Mesothelial cell of epicardium (in vitro differentiated cells): ENCODE results near the gene KANSL1L. TPM values are rescaled to one million over a fixed set of nuclear protein-coding genes. Genes with fewer than 3 reads are reported as not detected.

ENCODE experiments used
- DNase-seq, 2 experiments: peaks; one replicate each; pipeline ENCODE4 v3.0.0; 2021; ENCODE audit warnings: low spot score in 2 of 2; ENCODE audit not compliant: unreplicated experiment in 2 of 2
- H3K27ac Mint-ChIP-seq: 2 replicates; pipeline ENCODE4 v1.8.0; 2021; ENCODE audit warnings: mixed read lengths
- H3K27me3 Mint-ChIP-seq: 2 replicates; pipeline ENCODE4 v1.8.0; 2021; ENCODE audit warnings: low read depth, mixed read lengths
- H3K36me3 Mint-ChIP-seq: 2 replicates; pipeline ENCODE4 v1.8.0; 2021; ENCODE audit warnings: mixed read lengths
- H3K4me1 Mint-ChIP-seq: 2 replicates; pipeline ENCODE4 v1.8.0; 2021; ENCODE audit warnings: mixed read lengths
- H3K4me3 Mint-ChIP-seq: 2 replicates; pipeline ENCODE4 v1.8.0; 2021; ENCODE audit warnings: mild to moderate bottlenecking, moderate library complexity, mixed read lengths
- H3K9me3 Mint-ChIP-seq: 2 replicates; pipeline ENCODE4 v1.8.0; 2021; ENCODE audit warnings: mixed read lengths
- CTCF ChIP-seq: fragments of 200-600 bp; sonication (generic); IDR thresholded peaks from one replicate; pipeline ENCODE4 v1.5.0; 2021; ENCODE audit warnings: antibody characterized with exemption; ENCODE audit not compliant: unreplicated experiment
- total RNA-seq: library from RNA; stranded (reverse); gene quantifications from 3 replicates; pipeline ENCODE4 v1.2.1, GENCODE V29; 2021

KANSL1L gene
- total RNA-seq, 1 donor from 2014 or later, result 25.9 TPM

GRCh38 chr2:210203147-210203546 is 31.9 kb upstream of the KANSL1L start:
- Mint-ChIP-seq H3K9me3 (no peaks in the 10 kb centered on the region), H3K27me3 (no peaks in the 10 kb centered on the region), H3K36me3 (no peaks in the 10 kb centered on the region), H3K4me3 (no peak overlapping the region), H3K4me1 (no peaks in the 10 kb centered on the region), H3K27ac (no peak overlapping the region)
- TF ChIP-seq CTCF, result no peak
- no peak for DNase-seq

DNA sequence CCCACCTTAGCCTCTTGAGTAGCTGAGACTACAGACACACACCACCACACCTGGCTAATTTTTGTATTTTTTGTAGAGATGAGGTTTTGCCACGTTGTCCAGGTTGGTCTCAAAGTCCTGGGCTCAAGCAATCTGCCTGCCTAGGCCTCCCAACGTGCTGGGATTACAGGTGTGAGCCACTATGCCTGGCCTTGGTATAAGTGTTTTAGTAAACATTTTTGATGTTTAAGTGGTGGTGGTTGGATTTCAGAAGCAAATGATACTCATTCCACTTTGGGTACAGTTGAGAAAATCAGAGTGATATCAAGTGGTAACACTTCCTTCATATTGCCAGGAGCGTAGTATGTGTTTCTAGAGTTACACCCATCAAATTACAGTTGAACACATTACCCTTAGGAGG is 28.6 kb upstream of the KANSL1L start:
- H3K9me3 Mint-ChIP-seq, result no peaks in the 10 kb centered on the region
- H3K27ac Mint-ChIP-seq, result no peak overlapping the region
- no peak for TF ChIP-seq CTCF
- H3K4me1 Mint-ChIP-seq, result peaks cover 5% of the 10 kb centered on the region
- no peak for DNase-seq
- no peaks in the 10 kb centered on the region for H3K27me3 Mint-ChIP-seq
- no peaks in the 10 kb centered on the region for H3K36me3 Mint-ChIP-seq
- H3K4me3 Mint-ChIP-seq, result no peak overlapping the region

- no peak for DNase-seq
- H3K36me3 Mint-ChIP-seq, result no peaks in the 10 kb centered on the region
- no peaks in the 10 kb centered on the region for H3K27me3 Mint-ChIP-seq
- no peak overlapping the region for H3K27ac Mint-ChIP-seq
- H3K4me1 Mint-ChIP-seq, result peaks cover 7% of the 10 kb centered on the region
- H3K4me3 Mint-ChIP-seq, result no peak overlapping the region
- no peaks in the 10 kb centered on the region for H3K9me3 Mint-ChIP-seq
- TF ChIP-seq CTCF, result peak; percentile 72
Observed at GRCh38 chr2:210199186-210199765, 28.1 kb upstream of the KANSL1L start.

DNA sequence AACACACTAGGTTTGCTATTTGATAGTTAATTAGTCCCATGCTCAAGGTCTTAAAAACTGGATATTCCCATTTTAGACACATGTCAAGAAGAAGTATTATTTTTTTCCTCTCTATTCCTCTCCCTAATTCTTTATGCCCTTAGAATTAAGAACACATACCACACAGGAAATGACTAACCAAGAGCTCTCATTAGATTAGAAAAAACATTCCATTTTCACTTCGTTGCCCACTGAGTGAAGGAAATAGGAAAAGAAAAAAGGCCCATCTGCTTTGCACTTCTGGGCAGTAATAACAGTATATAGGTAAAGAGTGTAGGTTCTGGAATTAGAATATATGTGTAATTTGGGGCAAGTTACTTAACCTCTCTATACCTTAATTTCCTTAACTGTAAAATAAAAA is 27.1 kb upstream of the KANSL1L start:
- Mint-ChIP-seq H3K27me3 (no peaks in the 10 kb centered on the region), H3K4me3 (no peak overlapping the region), H3K9me3 (no peaks in the 10 kb centered on the region), H3K27ac (no peak overlapping the region), H3K4me1 (peaks cover 7% of the 10 kb centered on the region), H3K36me3 (no peaks in the 10 kb centered on the region)
- no peak for DNase-seq
- TF ChIP-seq CTCF, result no peak

DNA sequence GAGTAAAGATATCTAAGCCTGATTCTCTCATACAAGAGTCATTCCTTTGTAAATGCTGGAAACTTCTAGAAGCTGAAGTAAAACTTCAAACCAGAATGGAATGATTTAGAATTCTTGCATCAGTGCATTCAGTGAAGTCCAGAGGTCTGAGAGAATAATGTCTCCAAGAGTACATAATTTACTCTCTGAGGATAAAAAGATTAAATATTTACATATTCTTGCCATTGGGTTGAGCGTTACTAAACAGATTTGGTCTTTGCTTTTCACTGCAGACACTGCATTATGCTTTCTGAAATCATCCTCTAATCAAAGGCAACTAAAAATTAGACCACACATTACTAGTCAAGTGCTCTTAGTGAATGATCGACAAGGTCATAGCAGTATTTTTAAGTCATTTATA is 26.5 kb upstream of the KANSL1L start:
- TF ChIP-seq CTCF, result no peak
- no peak overlapping the region for H3K27ac Mint-ChIP-seq
- no peaks in the 10 kb centered on the region for H3K9me3 Mint-ChIP-seq
- DNase-seq, result no peak
- H3K4me3 Mint-ChIP-seq, result no peak overlapping the region
- no peaks in the 10 kb centered on the region for H3K27me3 Mint-ChIP-seq
- H3K36me3 Mint-ChIP-seq, result no peaks in the 10 kb centered on the region
- H3K4me1 Mint-ChIP-seq, result peaks cover 7% of the 10 kb centered on the region
